ENCODE measurements around the gene KCNAB1. TPM values are rescaled to one million over a fixed set of nuclear protein-coding genes. Genes with fewer than 3 reads are reported as not detected.

The KCNAB1 gene
- total RNA-seq, 1 experiment from 2014 or later, result not detected

- DNase-seq (ENCODE audit: low spot score), result no peak
These were observed 412.8 kb downstream of the KCNAB1 start for GRCh38 chr3:156533205-156533604.

- peak; percentile 75 for DNase-seq (ENCODE audit: low spot score)
These were observed 414.8 kb downstream of the KCNAB1 start for GRCh38 chr3:156535162-156535627.

- DNase-seq (ENCODE audit: low spot score), result no peak
These were observed 415.4 kb downstream of the KCNAB1 start for GRCh38 chr3:156535798-156536197.

GRCh38 chr3:156536524-156537316, 416.3 kb downstream of the KCNAB1 start:
- DNase-seq (ENCODE audit: low spot score), result no peak

GRCh38 chr3:156539051-156539450, 418.7 kb downstream of the KCNAB1 start:
- DNase-seq (ENCODE audit: low spot score), result no peak

- DNase-seq (ENCODE audit: low spot score), result no peak
These were observed 419.4 kb downstream of the KCNAB1 start for GRCh38 chr3:156539802-156540201.

- DNase-seq (ENCODE audit: low spot score), result no peak
These were observed 422.0 kb downstream of the KCNAB1 start for GRCh38 chr3:156542101-156543042.

- no peak for DNase-seq (ENCODE audit: low spot score)
These were observed 422.7 kb downstream of the KCNAB1 start for GRCh38 chr3:156543043-156543555.

- no peak for DNase-seq (ENCODE audit: low spot score)
These were observed 427.3 kb downstream of the KCNAB1 start for GRCh38 chr3:156547637-156548036.

- no peak for DNase-seq (ENCODE audit: low spot score)
These were observed 427.8 kb downstream of the KCNAB1 start for GRCh38 chr3:156548041-156548687.

GRCh38 chr3:156548902-156549301, 428.5 kb downstream of the KCNAB1 start:
- no peak for DNase-seq (ENCODE audit: low spot score)

GRCh38 chr3:156551261-156551660, 430.9 kb downstream of the KCNAB1 start:
- no peak for DNase-seq (ENCODE audit: low spot score)

GRCh38 chr3:156551746-156552145, 431.4 kb downstream of the KCNAB1 start:
- DNase-seq (ENCODE audit: low spot score), result no peak

- DNase-seq (ENCODE audit: low spot score), result no peak
These were observed 432.6 kb downstream of the KCNAB1 start for GRCh38 chr3:156552973-156553372.

GRCh38 chr3:156553705-156554356, 433.5 kb downstream of the KCNAB1 start:
- peak; percentile 32 for DNase-seq (ENCODE audit: low spot score)

- DNase-seq (ENCODE audit: low spot score), result no peak
These were observed 434.1 kb downstream of the KCNAB1 start for GRCh38 chr3:156554515-156554841.

- DNase-seq (ENCODE audit: low spot score), result peak; percentile 99
These were observed 434.7 kb downstream of the KCNAB1 start, which contains the start of gene SSR3 for GRCh38 chr3:156554842-156555687. Gene SSR3, minus strand, starts transcription at chr3:156555117. Its CDS starts 28 bp downstream, at chr3:156555089.

- no peak for DNase-seq (ENCODE audit: low spot score)
These were observed 438.0 kb downstream of the KCNAB1 start for GRCh38 chr3:156558389-156558788.

- no peak for DNase-seq (ENCODE audit: low spot score)
These were observed 438.9 kb downstream of the KCNAB1 start for GRCh38 chr3:156559321-156559720.

GRCh38 chr3:156561533-156561932, 441.2 kb downstream of the KCNAB1 start:
- no peak for DNase-seq (ENCODE audit: low spot score)
